HG03060 (cell line): ENCODE results near the gene GPR137B.
"Not testable (repeated sequence)": the region's sequence is repeated elsewhere in the genome, so short reads cannot be mapped to it uniquely, and the experiment has no call there.

Source experiments
- ATAC-seq: cut with Tn5 transposase; IDR thresholded peaks from one replicate; pipeline ENCODE4 v1.9.1; 2021; ENCODE audit warnings: low read depth, moderate number of reproducible peaks; ENCODE audit not compliant: unreplicated experiment

The GPR137B gene, protein sequence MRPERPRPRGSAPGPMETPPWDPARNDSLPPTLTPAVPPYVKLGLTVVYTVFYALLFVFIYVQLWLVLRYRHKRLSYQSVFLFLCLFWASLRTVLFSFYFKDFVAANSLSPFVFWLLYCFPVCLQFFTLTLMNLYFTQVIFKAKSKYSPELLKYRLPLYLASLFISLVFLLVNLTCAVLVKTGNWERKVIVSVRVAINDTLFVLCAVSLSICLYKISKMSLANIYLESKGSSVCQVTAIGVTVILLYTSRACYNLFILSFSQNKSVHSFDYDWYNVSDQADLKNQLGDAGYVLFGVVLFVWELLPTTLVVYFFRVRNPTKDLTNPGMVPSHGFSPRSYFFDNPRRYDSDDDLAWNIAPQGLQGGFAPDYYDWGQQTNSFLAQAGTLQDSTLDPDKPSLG

DNA sequence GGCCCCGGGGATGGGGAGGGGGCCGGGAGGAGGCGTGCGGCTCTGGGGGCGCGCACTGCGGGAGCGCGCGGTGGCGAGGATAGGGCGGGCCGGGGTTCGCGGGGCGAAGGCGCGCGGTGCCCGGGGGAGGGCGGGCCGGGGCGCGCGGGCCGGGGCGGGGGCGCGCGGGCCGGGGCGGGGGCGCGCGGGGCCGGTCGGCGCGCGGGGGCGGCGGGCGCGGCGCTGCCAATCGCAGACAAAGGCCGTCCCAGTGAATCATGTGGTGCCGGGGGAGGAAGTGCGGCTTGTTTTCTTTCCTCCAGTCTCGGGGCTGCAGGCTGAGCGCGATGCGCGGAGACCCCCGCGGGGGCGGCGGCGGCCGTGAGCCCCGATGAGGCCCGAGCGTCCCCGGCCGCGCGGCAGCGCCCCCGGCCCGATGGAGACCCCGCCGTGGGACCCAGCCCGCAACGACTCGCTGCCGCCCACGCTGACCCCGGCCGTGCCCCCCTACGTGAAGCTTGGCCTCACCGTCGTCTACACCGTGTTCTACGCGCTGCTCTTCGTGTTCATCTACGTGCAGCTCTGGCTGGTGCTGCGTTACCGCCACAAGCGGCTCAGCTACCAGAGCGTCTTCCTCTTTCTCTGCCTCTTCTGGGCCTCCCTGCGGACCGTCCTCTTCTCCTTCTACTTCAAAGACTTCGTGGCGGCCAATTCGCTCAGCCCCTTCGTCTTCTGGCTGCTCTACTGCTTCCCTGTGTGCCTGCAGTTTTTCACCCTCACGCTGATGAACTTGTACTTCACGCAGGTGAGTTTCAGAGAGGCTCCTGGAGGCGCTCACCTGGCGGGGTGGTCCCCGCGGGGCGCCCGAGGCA, at the start of gene GPR137B:
TSS of gene GPR137B (plus strand) at position 287 of the 851 bp plus-strand sequence. CDS start at position 371, 84 bp downstream.
- ATAC-seq, result no peak

DNA sequence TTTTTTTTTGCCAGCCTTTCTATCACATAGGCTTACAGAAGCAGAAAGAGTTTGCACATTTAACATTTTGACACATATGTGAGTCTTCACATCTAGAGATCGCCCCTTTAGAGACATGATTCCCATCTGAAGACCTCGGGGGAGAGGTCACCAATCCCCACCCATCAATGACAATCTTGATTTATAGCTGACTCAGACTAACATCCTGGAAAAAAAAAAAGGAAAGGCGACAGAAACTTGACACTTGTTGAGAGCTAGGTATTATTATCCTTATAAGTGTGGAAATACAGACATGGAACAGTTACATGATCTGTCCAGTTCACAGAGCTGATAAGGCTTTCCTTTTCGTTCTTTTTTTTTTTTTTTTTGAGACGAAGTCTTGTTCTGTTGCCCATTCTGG, 49.4 kb upstream of the GPR137B start:
- no peak for ATAC-seq

- ATAC-seq, result no peak
Observed at GRCh38 chr1:236095705-236096520, 46.4 kb upstream of the GPR137B start.

DNA sequence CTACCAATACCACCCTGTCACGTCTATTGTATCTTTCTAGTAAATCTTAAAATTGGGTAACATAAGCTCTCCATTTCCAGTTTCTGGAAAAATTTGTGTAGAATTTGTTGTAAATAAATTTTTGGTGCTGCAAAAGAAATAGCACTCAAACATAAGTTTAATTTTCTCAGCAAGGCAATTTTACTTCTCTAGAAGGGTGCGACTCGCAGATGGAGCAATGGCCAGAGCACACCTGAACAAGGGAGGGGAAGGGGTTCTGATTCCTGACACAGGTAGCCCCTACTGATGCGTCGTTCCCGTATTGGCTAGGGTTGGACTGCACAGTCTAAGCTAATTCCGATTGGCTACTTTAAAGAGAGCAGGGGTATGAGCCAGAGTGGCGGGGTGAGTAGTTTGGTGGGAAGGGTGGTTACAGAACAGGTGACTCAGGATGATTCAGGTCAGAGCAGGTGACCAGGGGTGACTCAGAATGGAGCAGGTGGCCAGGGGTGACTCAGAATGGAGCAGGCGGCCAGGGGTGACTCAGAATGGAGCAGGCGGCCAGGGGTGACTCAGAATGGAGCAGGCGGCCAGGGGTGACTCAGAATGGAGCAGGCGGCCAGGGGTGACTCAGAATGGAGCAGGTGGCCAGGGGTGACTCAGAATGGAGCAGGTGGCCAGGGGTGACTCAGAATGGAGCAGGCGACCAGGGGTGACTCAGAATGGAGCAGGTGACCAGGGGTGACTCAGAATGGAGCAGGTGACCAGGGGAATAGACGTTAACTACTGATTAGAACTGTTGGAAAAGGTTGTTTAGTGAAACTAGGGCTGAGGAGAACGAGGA, 45.5 kb upstream of the GPR137B start:
- not testable (repeated sequence) for ATAC-seq

DNA sequence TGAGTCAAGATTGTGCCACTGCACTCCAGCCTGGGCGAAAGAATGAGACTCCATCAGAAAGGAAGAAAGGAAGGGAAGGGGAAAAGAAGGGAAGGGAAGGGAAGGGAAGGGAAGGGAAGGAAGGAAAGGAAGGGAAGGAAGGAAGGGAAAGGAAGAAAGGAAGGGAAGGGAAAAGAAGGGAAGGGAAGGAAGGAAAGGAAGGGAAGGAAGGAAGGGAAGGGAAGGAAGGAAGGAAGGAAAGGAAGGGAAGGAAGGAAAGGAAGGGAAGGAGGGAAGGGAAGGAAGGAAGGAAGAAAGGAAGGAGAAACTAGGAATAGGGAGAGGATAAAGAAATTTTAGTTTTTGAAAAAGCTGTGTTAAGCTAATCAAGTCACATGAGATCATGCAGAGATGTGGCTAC, 44.1 kb upstream of the GPR137B start:
- ATAC-seq, result no peak

DNA sequence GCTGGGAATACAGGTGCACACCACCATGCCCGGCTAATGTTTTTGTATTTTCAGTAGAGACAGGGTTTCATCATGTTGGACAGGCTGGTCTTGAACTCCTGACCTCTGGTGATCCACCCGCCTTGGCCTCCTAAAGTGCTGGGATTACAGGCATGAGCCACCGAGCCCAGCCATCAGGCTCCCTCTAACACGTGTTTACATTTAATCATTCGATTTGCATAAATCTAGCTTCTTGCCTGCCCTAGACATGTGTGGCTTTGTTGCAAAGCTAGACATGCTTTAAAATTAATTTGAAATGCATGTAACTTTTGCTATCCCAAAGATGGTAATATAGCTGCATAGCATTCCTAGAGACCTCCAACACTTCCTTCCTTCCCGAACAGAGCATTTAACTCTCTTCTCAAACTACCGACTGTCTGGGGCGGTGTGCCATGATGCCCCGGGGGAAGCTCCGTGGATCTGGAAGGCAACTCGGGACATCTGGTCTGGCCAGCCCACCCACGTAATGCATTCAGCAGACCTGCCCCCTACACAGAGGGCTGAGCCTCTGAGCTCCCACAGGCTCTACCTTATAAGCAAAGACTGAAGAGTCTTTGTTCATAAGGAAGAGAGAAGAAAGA, 42.9 kb upstream of the GPR137B start:
- ATAC-seq, result no peak

GRCh38 chr1:236100799-236101198, 41.5 kb upstream of the GPR137B start:
- ATAC-seq, result no peak

DNA sequence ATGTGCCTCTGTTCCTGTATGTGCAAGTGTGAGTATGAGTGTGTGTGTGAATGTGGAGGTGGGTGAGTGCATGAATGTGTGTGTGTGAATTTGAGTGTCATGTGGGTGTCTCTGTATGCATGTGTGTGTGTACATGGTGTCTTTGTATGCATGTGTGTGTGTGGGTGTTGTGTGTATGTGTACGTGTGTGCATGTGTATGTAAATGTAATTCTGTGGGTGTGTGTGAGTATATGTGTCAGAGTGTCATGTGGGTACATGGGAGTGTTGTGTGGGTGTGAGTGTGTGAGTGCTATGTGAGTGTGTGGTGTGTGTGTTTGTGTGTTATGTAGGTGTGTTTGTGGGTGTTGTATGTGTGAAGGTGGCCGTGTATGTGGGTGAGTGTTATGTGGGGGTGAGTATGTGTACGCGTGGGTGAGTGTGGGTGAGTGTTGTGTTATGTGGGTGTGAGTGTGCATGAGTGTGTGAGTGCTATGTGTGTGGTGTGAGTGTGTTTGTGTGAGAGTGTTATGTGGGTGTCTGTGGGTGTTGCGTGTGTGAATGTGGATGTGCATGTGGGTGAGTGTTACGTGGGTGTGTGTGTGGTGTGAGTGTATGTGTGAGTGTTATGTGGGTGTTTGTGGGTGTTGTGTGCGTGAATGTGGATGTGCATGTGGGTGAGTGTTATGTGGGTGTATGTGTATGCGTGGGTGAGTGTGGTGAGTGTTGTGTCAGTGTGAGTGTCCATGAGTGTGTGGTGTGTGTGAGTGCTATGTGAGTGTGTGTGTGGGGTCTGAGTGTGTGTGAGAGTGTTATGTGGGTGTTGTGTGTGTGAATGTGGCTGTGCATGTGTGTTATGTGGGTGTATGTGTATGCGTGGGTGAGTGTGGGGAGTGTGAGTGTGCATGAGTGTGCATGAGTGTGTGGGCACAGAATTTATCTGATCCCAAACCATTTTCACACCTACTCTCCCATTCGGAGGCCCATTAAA, 40.8 kb upstream of the GPR137B start:
- no peak for ATAC-seq

DNA sequence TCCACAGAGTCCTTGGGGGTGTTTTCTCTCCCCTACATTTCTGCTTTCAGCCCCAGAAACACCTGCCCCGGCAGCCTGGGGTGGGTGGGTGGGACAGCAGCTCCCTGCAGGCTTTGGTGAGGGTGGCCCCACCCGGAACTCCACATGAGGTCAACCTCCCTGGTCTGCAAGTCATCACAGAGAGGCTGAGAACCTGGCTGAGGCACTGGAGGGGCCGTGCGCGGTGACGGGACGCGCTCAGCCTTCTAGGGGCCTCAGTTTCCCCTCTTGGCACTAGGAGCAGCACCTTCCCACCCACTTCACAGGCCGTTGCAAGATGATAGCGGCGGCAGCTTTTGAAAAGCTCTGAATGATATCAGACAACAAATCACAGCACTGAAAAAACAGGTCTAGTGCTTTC, 39.7 kb upstream of the GPR137B start:
- ATAC-seq, result no peak

DNA sequence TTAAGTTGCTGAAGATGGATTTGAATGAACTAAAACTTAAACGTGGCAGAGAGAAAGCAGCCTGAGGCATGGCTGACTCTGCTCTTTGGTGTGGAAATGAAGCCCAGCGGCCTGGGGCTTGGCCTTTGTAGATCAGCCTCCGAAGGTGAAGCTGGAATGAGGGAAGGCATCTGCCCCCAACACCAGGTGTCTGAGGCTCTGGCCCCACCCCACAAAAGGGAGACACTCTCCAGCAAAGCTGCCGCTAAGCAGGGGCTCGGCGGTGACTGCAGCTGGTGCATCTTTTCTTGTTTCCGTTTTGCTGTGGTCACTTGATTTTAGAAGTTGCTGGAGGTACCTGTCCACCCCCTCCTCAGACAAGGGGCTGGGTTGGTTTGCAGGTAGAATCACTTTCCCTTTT, 39.3 kb upstream of the GPR137B start:
- no peak for ATAC-seq

GRCh38 chr1:236103646-236104218, 38.6 kb upstream of the GPR137B start:
- ATAC-seq, result no peak

DNA sequence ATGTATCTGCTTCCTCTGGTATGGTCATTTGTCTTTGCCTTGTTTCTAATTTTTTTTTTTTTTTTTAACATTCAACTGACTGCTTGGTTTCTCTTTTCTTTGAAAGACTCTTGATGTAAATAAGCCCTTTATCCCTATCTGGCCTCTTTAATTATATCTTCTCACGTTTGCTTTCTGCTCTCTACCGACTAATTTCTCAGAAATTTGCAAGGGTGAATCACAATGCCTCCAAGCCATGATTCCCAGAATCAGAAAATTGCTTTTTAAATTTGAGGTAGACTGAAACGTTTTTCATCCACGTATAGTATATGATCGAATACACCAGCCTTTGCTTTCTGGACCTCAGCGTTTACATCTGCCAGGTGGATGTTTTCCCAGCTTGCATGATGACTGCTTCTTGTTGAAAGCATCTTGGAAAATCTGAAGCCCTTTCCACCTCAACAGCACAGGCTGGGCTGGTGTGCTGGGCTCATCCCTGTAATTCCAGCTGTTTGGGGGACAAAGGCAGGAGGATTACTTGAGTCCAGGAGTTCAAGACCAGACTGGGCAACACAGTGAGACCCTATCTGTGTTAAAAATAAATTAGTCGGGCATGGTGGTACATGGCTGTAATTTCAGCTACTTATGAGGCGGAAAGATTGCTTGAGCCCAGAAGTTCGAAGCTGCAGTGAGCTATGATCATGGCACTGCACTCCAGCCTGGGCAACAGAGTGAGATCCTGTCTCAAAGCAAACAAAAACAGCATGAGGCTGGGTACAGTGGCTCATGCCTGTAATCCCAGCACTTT, 35.0 kb upstream of the GPR137B start:
- no peak for ATAC-seq

DNA sequence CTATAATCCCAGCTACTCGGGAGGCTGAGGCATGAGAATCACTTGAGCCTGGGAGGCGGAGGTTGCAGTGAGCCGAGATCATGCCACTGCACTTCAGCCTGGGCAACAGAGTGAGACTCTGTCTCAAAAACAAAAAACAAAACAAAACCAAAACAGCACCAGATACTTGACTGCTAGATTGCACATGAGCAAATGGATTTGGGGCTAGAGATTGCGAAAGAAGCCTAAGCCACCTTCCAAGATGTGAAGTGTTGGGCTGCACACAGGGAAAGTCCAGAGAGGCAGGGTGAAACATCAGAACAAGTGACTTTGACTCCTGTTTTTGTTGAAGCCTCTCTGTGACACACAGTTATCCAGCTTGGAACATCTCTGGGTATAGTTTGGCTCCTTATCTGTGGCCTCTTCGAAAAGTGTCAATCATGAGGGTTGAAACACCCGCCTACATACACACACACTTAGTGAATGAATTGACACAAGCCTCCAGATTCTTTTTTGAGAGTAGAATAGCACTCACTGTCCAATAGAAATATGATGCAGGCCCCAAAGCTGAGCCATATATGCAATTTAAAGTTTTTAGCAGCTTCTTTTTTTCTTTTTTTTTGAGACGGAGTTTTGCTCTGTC, 34.2 kb upstream of the GPR137B start:
- no peak for ATAC-seq

DNA sequence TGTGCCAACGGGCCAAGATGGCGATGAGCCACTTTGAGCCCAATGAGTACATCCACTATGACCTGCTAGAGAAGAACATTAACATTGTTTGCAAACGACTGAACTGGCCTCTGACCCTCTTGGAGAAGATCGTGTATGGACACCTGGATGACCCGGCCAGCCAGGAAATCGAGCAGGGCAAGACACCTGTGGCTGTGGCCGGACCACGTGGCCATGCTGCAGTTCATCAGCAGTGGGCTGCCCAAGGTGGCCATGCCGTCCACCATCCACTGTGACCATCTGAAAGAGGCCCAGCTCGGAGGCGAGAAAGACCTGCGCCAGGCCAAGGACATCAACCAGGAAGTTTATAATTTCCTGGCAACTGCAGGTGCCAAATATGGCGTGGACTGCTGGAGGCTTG, 32.2 kb upstream of the GPR137B start:
- ATAC-seq, result no peak

GRCh38 chr1:236111527-236112331, 30.6 kb upstream of the GPR137B start:
- no peak for ATAC-seq

GRCh38 chr1:236112332-236112627, 30.1 kb upstream of the GPR137B start:
- no peak for ATAC-seq
